Fibroblast of pulmonary artery (primary cell): ENCODE measurements around the gene PROSER3.

Experiments
- DNase-seq: peaks from one replicate; pipeline ENCODE4 v3.0.0-alpha.2; 2010; ENCODE audit warnings: low read depth
- H3K4me3 ChIP-seq: replicated peaks from 2 replicates; pipeline ENCODE4 v1.5.1; 2011; ENCODE audit warnings: low read depth, mild to moderate bottlenecking, control low read depth, low read length, moderate library complexity
- TF ChIP-seq, protein P1 (sequence below): IDR thresholded peaks from 2 replicates; pipeline ENCODE4 v1.5.1; 2011; ENCODE audit warnings: mild to moderate bottlenecking, control low read depth, low read length, inconsistent platforms; ENCODE audit errors: missing control alignments

The PROSER3 gene

DNA sequence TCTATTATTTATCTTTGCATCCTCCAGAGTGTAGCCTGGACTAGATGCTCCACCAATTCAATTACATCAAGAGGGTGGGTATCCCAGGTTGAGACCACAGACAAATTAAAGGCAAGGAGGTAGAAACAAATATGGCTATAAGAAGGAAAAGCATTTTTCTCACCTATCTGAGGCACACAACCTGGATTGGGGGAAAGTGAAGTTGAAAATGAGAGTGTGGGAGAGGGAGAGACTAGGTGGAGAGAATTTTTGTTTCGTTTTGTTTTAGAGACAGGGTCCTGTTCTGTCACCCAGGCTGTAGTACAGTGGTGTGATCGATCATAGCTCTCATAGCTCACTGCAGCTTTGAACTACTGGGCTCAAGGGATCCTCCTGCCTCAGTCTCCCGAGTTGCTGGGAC, 60.5 kb downstream of the PROSER3 start:
- TF ChIP-seq, protein P1, sequence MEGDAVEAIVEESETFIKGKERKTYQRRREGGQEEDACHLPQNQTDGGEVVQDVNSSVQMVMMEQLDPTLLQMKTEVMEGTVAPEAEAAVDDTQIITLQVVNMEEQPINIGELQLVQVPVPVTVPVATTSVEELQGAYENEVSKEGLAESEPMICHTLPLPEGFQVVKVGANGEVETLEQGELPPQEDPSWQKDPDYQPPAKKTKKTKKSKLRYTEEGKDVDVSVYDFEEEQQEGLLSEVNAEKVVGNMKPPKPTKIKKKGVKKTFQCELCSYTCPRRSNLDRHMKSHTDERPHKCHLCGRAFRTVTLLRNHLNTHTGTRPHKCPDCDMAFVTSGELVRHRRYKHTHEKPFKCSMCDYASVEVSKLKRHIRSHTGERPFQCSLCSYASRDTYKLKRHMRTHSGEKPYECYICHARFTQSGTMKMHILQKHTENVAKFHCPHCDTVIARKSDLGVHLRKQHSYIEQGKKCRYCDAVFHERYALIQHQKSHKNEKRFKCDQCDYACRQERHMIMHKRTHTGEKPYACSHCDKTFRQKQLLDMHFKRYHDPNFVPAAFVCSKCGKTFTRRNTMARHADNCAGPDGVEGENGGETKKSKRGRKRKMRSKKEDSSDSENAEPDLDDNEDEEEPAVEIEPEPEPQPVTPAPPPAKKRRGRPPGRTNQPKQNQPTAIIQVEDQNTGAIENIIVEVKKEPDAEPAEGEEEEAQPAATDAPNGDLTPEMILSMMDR: no peak
- DNase-seq: no peak
- H3K4me3 ChIP-seq: no peak overlapping the region
